H9 (cell line): Measurements from ENCODE around the gene JTB. TPM values are rescaled to one million over a fixed set of nuclear protein-coding genes. Genes with fewer than 3 reads are reported as not detected.

Experiments
- DNase-seq: peaks from one replicate; pipeline ENCODE4 v3.0.0-alpha.2; 2017
- H2AFZ ChIP-seq: one replicate; pipeline ENCODE4 v1.6.1; 2013; ENCODE audit warnings: mild to moderate bottlenecking, low read length, control low read depth, moderate library complexity
- H2AK5ac ChIP-seq: 2 replicates; pipeline ENCODE4 v1.6.1; 2013; ENCODE audit warnings: low read length, control low read depth, mixed read lengths; ENCODE audit not compliant: insufficient read length
- H2BK120ac ChIP-seq: one replicate; pipeline ENCODE4 v1.6.1; 2013; ENCODE audit warnings: low read depth, mild to moderate bottlenecking, low read length, control low read depth, inconsistent platforms; ENCODE audit not compliant: poor library complexity, severe bottlenecking
- H2BK12ac ChIP-seq: 2 replicates; pipeline ENCODE4 v1.6.1; 2013; ENCODE audit warnings: low read length, control low read depth, mixed read lengths, low read depth; ENCODE audit not compliant: insufficient read length
- H2BK15ac ChIP-seq: 2 replicates; pipeline ENCODE4 v1.6.1; 2013; ENCODE audit warnings: low read depth, low read length, control low read depth
- H2BK20ac ChIP-seq: one replicate; pipeline ENCODE4 v1.6.1; 2013; ENCODE audit warnings: low read depth, mild to moderate bottlenecking, low read length, control low read depth, inconsistent platforms; ENCODE audit not compliant: poor library complexity, severe bottlenecking
- H2BK5ac ChIP-seq: 2 replicates; pipeline ENCODE4 v1.6.1; 2013; ENCODE audit warnings: low read length, control low read depth, mixed read lengths; ENCODE audit not compliant: insufficient read length
- H3K14ac ChIP-seq: 2 replicates; pipeline ENCODE4 v1.6.1; 2013; ENCODE audit warnings: low read length, control low read depth; ENCODE audit not compliant: insufficient read depth
- H3K18ac ChIP-seq: 2 replicates; pipeline ENCODE4 v1.6.1; 2013; ENCODE audit warnings: low read depth, mild to moderate bottlenecking, mixed read lengths, low read length, control low read depth; ENCODE audit not compliant: insufficient read length
- H3K23ac ChIP-seq: 2 replicates; pipeline ENCODE4 v1.6.1; 2013; ENCODE audit warnings: low read length, control low read depth, mixed read lengths, low read depth; ENCODE audit not compliant: insufficient read length
- H3K23me2 ChIP-seq: 2 replicates; pipeline ENCODE4 v1.6.1; 2013; ENCODE audit warnings: low read depth, mild to moderate bottlenecking, mixed read lengths, low read length, control low read depth; ENCODE audit not compliant: insufficient read length, poor library complexity, severe bottlenecking
- H3K27ac ChIP-seq: 2 replicates; pipeline ENCODE4 v1.5.1; 2013; ENCODE audit warnings: low read length, control low read depth, mixed read lengths, low read depth; ENCODE audit not compliant: insufficient read length
- H3K27me3 ChIP-seq: 2 replicates; pipeline ENCODE4 v1.6.1; 2013; ENCODE audit warnings: low read length, control low read depth, inconsistent platforms; ENCODE audit not compliant: insufficient read depth
- H3K4ac ChIP-seq: 2 replicates; pipeline ENCODE4 v1.6.1; 2013; ENCODE audit warnings: low read depth, mild to moderate bottlenecking, control low read depth, inconsistent platforms, low read length, moderate library complexity
- H3K4me1 ChIP-seq: 2 replicates; pipeline ENCODE4 v1.6.1; 2013; ENCODE audit warnings: low read length, control low read depth, inconsistent platforms; ENCODE audit not compliant: insufficient read depth
- H3K4me2 ChIP-seq: 2 replicates; pipeline ENCODE4 v1.6.1; 2013; ENCODE audit warnings: low read length, control low read depth, mixed read lengths; ENCODE audit not compliant: insufficient read length, insufficient read depth
- H3K56ac ChIP-seq: 2 replicates; pipeline ENCODE4 v1.6.1; 2013; ENCODE audit warnings: low read depth, mild to moderate bottlenecking, mixed read lengths, low read length, control low read depth; ENCODE audit not compliant: insufficient read length
- H3K79me1 ChIP-seq: 2 replicates; pipeline ENCODE4 v1.6.1; 2013; ENCODE audit warnings: low read depth, mild to moderate bottlenecking, moderate library complexity, low read length, control low read depth, inconsistent platforms; ENCODE audit not compliant: insufficient read depth, poor library complexity, severe bottlenecking
- H3K79me2 ChIP-seq: 2 replicates; pipeline ENCODE4 v1.6.1; 2013; ENCODE audit warnings: low read length, control low read depth, inconsistent platforms; ENCODE audit not compliant: insufficient read depth
- H3K9ac ChIP-seq: 2 replicates; pipeline ENCODE4 v1.6.1; 2013; ENCODE audit warnings: low read length, control low read depth, mixed read lengths; ENCODE audit not compliant: insufficient read length; ENCODE audit errors: extremely low read depth
- H3K9me3 ChIP-seq: one replicate; pipeline ENCODE4 v1.6.1; 2013; ENCODE audit warnings: low read depth, low read length, inconsistent platforms; ENCODE audit not compliant: control insufficient read depth
- H3T11ph ChIP-seq: one replicate; pipeline ENCODE4 v1.6.1; 2013; ENCODE audit warnings: mild to moderate bottlenecking, low read length, control low read depth, inconsistent platforms
- H4K20me1 ChIP-seq: one replicate; pipeline ENCODE4 v1.6.1; 2013; ENCODE audit not compliant: control insufficient read depth, insufficient read length, insufficient read depth
- H4K5ac ChIP-seq: 2 replicates; pipeline ENCODE4 v1.6.1; 2013; ENCODE audit warnings: low read depth, mild to moderate bottlenecking, mixed read lengths, low read length, control low read depth; ENCODE audit not compliant: insufficient read length
- H4K8ac ChIP-seq: replicated peaks from 2 replicates; pipeline ENCODE4 v1.6.1; 2013; ENCODE audit warnings: low read length, control low read depth, mixed read lengths, low read depth; ENCODE audit not compliant: insufficient read length
- H4K91ac ChIP-seq: 2 replicates; pipeline ENCODE4 v1.6.1; 2013; ENCODE audit warnings: low read depth, mild to moderate bottlenecking, moderate library complexity, mixed read lengths, low read length, control low read depth; ENCODE audit not compliant: insufficient read length
- H3K27ac Mint-ChIP-seq, 3 experiments: 2 replicates in 2 of 3; 3 replicates in 1 of 3; pipeline ENCODE4 v1.8.0; 2020 to 2021; ENCODE audit warnings: mixed read lengths in 3 of 3, mild to moderate bottlenecking in 1 of 3, moderate library complexity in 1 of 3
- H3K27me3 Mint-ChIP-seq: 2 replicates; pipeline ENCODE4 v1.8.0; 2021; ENCODE audit warnings: low read depth, mild to moderate bottlenecking, moderate library complexity, mixed read lengths
- H3K36me3 Mint-ChIP-seq, 3 experiments: 2 replicates in 2 of 3; 3 replicates in 1 of 3; pipeline ENCODE4 v1.8.0; 2020 to 2021; ENCODE audit warnings: low read depth in 3 of 3, mixed read lengths in 3 of 3; ENCODE audit not compliant: insufficient read depth in 1 of 3
- H3K4me1 Mint-ChIP-seq, 2 experiments: 2 replicates each; pipeline ENCODE4 v1.8.0; 2020; ENCODE audit warnings: mixed read lengths in 2 of 2
- H3K4me3 Mint-ChIP-seq, 2 experiments: 2 replicates in 1 of 2; 3 replicates in 1 of 2; pipeline ENCODE4 v1.8.0; 2020 to 2021; ENCODE audit warnings: mild to moderate bottlenecking in 2 of 2, mixed read lengths in 2 of 2, moderate library complexity in 1 of 2
- H3K9me3 Mint-ChIP-seq, 2 experiments: 2 replicates in 1 of 2; 3 replicates in 1 of 2; pipeline ENCODE4 v1.8.0; 2020; ENCODE audit warnings: mild to moderate bottlenecking in 2 of 2, mixed read lengths in 2 of 2, moderate library complexity in 1 of 2
- WGBS: extraction: QIAGEN DNeasy Blood & Tissue Kit; methylation state at CpG from one replicate; pipeline ENCODE4 v1.1.7; 2013; ENCODE audit warnings: missing lambda C conversion rate, low lambda C conversion rate, mixed read lengths; ENCODE audit not compliant: insufficient read length; ENCODE audit errors: extremely low coverage; 5-methylcytosine and 5-hydroxymethylcytosine counted together
- total RNA-seq: library from RNA; stranded (reverse); gene quantifications from 2 replicates; pipeline ENCODE4 v1.2.1, GENCODE V29; 2021
- TF ChIP-seq, protein P1 (sequence below): fragments of 200-600 bp; sonication (generic); conservative IDR thresholded peaks from 3 replicates; pipeline ENCODE4 v1.8.0; 2021; ENCODE audit warnings: antibody characterized with exemption, mild to moderate bottlenecking

JTB gene
- total RNA-seq, 1 experiment from 2014 or later, result 85.4 TPM

DNA sequence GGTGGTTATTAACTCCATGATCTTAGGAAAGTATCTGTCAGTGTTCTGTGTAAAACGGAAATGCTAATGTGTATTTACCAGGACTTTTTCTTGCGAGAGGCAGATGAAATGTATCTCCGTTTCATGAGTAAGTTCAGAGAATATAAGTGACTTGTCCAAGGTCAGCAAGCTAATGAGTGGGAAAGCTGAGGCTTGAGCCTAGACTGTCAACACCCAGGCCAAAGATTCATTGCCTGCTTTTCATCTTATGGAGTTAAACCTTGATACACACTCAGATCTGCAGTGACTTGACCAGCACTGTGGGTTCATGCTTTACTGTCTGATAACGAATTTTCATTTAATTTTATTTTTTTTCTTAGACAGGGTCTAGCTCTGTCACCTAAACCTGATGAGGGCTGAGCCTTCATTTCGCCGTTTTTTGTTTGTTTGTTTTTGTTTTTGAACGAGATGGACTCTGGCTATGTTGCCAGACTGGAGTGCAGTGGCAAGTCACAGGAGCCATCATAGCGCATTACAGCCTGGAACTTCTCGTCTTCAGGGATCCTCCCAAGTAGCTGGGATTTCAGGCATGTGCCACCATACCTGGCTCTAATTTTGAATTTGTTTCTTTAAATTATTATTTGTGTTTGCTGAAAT, 918 bp upstream of the JTB start:
- Histone ChIP-seq H3K23me2 (peaks cover 9% of the 10 kb centered on the region), H2BK15ac (no peak overlapping the region), H2AFZ (no peak overlapping the region), H3T11ph (no peak overlapping the region), H3K9ac (peak overlapping the region; percentile 82), H3K23ac (no peak overlapping the region), H3K18ac (no peak overlapping the region), H3K14ac (no peak overlapping the region), H3K27me3 (no peaks in the 10 kb centered on the region), H2AK5ac (no peak overlapping the region), H2BK5ac (no peak overlapping the region), H4K91ac (no peak overlapping the region), H3K4me1 (no peaks in the 10 kb centered on the region), H4K5ac (no peak overlapping the region), H3K56ac (no peak overlapping the region), H2BK120ac (no peak overlapping the region), H3K9me3 (no peaks in the 10 kb centered on the region), H4K8ac (no peak overlapping the region), H3K4ac (no peak overlapping the region), H2BK20ac (no peak overlapping the region), H3K79me2 (no peaks in the 10 kb centered on the region), H3K4me2 (peak overlapping the region; percentile 94), H4K20me1 (no peaks in the 10 kb centered on the region), H3K79me1 (no peaks in the 10 kb centered on the region), H2BK12ac (no peak overlapping the region), H3K27ac (no peak overlapping the region)
- Mint-ChIP-seq H3K9me3 (no peaks in the 10 kb centered on the region), H3K27me3 (no peaks in the 10 kb centered on the region), H3K27ac (peak overlapping the region in 1 of 3 experiments; percentile 98; a peak in 3 of 7 replicates), H3K4me3 (peak overlapping the region; percentile 95 to 99), H3K36me3 (peaks cover 29 to 74% (median 59%) of the 10 kb centered on the region in 3 experiments), H3K4me1 (peaks cover 19 to 29% of the 10 kb centered on the region in 2 experiments)
- WGBS, result no CpG with 5 or more reads among the region's 9 CpGs
- TF ChIP-seq, protein P1, sequence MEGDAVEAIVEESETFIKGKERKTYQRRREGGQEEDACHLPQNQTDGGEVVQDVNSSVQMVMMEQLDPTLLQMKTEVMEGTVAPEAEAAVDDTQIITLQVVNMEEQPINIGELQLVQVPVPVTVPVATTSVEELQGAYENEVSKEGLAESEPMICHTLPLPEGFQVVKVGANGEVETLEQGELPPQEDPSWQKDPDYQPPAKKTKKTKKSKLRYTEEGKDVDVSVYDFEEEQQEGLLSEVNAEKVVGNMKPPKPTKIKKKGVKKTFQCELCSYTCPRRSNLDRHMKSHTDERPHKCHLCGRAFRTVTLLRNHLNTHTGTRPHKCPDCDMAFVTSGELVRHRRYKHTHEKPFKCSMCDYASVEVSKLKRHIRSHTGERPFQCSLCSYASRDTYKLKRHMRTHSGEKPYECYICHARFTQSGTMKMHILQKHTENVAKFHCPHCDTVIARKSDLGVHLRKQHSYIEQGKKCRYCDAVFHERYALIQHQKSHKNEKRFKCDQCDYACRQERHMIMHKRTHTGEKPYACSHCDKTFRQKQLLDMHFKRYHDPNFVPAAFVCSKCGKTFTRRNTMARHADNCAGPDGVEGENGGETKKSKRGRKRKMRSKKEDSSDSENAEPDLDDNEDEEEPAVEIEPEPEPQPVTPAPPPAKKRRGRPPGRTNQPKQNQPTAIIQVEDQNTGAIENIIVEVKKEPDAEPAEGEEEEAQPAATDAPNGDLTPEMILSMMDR, result no peak
- no peak for DNase-seq
